Astrocyte of the cerebellum (primary cell): ENCODE data around the gene ANKRD13B.
"Not testable (repeated sequence)": the region's sequence is repeated elsewhere in the genome, so short reads cannot be mapped to it uniquely, and the experiment has no call there.

Experiments used
- DNase-seq: peaks from one replicate; pipeline ENCODE4 v3.0.0-alpha.2; 2011; ENCODE audit warnings: low read depth
- H3K4me3 ChIP-seq: 2 replicates; pipeline ENCODE4 v1.5.1; 2011; ENCODE audit warnings: mild to moderate bottlenecking, low read depth, low read length, moderate library complexity
- CTCF ChIP-seq: IDR thresholded peaks from 2 replicates; pipeline ENCODE4 v1.5.1; 2012; ENCODE audit warnings: low read length, low read depth, moderate library complexity, mild to moderate bottlenecking; ENCODE audit errors: missing control alignments
- in situ Hi-C: cut with HindIII; loops from 2 replicates; pipeline ENCODE4 v1.10.0; 2017; ENCODE audit warnings: low sequenced_read_pairs

ANKRD13B gene

GRCh38 chr17:29642171-29642611, 49.3 kb downstream of the ANKRD13B start:
- in situ Hi-C loops = loop anchor here (5.0 kb wide), 1 partner anchor 135 kb away; no protein-coding TSS in a partner anchor
- no peak overlapping the region for H3K4me3 ChIP-seq
- DNase-seq = no peak
- TF ChIP-seq CTCF = no peak

GRCh38 chr17:29643817-29644160, 50.9 kb downstream of the ANKRD13B start:
- H3K4me3 ChIP-seq = no peak overlapping the region
- in situ Hi-C loops = loop anchor here (5.0 kb wide), 1 partner anchor 134 kb away; no protein-coding TSS in a partner anchor
- TF ChIP-seq CTCF = no peak
- no peak for DNase-seq

GRCh38 chr17:29645515-29646051, 52.7 kb downstream of the ANKRD13B start:
- TF ChIP-seq CTCF = no peak
- DNase-seq = peak; percentile 76

GRCh38 chr17:29648005-29648404, 55.1 kb downstream of the ANKRD13B start:
- no peak for DNase-seq
- TF ChIP-seq CTCF = no peak
- H3K4me3 ChIP-seq = no peak overlapping the region
- in situ Hi-C loops = no loop called here

More at GRCh38 chr17:29645515-29646051, 52.7 kb downstream of the ANKRD13B start:
- in situ Hi-C loops = no loop called here
- no peak overlapping the region for H3K4me3 ChIP-seq

GRCh38 chr17:29649359-29649758, 56.4 kb downstream of the ANKRD13B start:
- TF ChIP-seq CTCF = no peak
- in situ Hi-C loops = no loop called here
- H3K4me3 ChIP-seq = no peak overlapping the region
- DNase-seq = no peak

- DNase-seq = no peak
- in situ Hi-C loops = no loop called here
- no peak overlapping the region for H3K4me3 ChIP-seq
- TF ChIP-seq CTCF = no peak
Measured at GRCh38 chr17:29650396-29650795, 57.5 kb downstream of the ANKRD13B start.

- DNase-seq, in situ Hi-C loops, H3K4me3 ChIP-seq: not testable (repeated sequence)
Measured at GRCh38 chr17:29651913-29652312, 59.0 kb downstream of the ANKRD13B start.
